ENCODE measurements around the gene RDM1.

DNA sequence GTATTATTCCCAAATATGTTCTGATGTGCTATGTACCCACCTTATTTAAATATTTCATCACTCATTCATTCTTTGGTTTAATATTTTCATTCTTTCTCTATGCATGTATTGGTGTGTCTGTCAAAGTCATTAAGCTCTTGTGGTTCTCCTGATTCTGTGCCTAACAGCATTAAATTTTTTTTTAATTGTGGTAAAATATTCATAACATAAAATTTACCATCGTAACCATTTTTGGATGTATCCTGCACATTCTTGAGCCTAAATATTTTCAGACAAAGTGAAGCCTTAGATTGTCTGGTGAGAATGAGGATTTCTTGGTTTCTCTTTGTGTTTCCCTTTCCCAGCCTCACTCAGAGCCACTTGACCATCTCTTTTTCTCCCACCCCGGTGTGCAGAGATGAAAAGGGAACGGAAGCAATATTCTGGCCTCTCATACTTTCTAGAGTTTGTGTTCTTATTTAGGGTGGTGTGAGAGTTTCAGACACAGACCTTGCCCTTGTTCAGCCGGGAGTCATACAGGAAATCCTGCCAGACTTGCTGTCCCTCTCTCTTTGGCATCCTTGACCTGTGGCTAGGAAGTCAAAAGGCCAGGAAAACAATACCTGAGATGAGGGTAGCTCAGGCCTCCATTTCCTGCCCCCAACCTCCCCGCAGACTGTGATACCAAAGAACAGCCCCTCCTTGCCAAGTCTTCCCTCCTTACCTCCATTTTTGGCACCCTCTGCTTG lies 55.3 kb downstream of the RDM1 start:
- TF ChIP-seq, protein P1, sequence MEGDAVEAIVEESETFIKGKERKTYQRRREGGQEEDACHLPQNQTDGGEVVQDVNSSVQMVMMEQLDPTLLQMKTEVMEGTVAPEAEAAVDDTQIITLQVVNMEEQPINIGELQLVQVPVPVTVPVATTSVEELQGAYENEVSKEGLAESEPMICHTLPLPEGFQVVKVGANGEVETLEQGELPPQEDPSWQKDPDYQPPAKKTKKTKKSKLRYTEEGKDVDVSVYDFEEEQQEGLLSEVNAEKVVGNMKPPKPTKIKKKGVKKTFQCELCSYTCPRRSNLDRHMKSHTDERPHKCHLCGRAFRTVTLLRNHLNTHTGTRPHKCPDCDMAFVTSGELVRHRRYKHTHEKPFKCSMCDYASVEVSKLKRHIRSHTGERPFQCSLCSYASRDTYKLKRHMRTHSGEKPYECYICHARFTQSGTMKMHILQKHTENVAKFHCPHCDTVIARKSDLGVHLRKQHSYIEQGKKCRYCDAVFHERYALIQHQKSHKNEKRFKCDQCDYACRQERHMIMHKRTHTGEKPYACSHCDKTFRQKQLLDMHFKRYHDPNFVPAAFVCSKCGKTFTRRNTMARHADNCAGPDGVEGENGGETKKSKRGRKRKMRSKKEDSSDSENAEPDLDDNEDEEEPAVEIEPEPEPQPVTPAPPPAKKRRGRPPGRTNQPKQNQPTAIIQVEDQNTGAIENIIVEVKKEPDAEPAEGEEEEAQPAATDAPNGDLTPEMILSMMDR (conservative IDR thresholded peaks at IDR 0.05; ENCODE audit: low read length), result no peak
- TF ChIP-seq EZH2phosphoT487 (IDR thresholded peaks at IDR 0.05; ENCODE audit: borderline replicate concordance, low read depth, low read length), result no peak
